HG02973 (cell line): ENCODE data around the gene RUBCN.
"Not testable (repeated sequence)": the region's sequence is repeated elsewhere in the genome, so short reads cannot be mapped to it uniquely, and the experiment has no call there.

ENCODE experiments used
- ATAC-seq: cut with Tn5 transposase; IDR thresholded peaks from one replicate; pipeline ENCODE4 v1.9.1; 2021; ENCODE audit warnings: moderate library complexity; ENCODE audit not compliant: unreplicated experiment

The RUBCN gene

DNA sequence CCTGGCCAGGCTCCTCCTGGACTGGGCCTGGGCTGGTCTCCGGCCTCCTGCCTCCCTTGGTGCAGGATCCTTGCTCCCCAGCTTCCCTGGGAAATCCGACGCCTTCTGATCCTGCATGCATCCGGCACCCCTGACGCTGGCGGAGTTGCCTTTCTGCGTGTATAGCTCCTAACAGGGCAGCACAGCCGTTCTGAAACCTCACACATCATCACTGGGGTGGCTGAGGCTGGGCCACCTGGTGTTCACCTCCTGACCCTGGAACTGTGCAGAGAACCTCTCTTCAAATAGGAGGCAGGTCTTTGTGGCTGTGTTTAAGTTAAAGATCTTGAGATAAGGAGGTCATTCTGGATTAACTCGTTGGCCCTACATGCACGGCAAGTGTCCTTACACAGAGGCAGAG is 77.6 kb downstream of the RUBCN start:
- peak; percentile 32 for ATAC-seq

DNA sequence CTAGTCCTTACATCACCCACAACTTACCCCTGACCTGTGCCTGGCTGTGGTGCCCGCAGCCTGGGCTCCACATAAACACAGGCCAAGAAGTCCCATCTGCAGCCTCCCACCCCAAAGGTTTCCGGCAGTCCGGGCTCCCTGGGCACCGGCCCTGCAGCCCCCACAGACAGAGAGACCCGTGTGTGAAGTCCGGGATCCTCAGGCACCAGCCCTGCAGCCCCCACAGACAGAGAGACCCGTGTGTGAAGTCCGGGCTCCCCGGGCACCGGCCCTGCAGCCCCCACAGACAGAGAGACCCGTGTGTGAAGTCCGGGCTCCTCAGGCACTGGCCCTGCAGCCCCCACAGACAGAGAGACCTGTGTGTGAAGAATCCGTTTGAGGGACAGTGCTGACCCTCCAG is 78.0 kb downstream of the RUBCN start:
- ATAC-seq: not testable (repeated sequence)

DNA sequence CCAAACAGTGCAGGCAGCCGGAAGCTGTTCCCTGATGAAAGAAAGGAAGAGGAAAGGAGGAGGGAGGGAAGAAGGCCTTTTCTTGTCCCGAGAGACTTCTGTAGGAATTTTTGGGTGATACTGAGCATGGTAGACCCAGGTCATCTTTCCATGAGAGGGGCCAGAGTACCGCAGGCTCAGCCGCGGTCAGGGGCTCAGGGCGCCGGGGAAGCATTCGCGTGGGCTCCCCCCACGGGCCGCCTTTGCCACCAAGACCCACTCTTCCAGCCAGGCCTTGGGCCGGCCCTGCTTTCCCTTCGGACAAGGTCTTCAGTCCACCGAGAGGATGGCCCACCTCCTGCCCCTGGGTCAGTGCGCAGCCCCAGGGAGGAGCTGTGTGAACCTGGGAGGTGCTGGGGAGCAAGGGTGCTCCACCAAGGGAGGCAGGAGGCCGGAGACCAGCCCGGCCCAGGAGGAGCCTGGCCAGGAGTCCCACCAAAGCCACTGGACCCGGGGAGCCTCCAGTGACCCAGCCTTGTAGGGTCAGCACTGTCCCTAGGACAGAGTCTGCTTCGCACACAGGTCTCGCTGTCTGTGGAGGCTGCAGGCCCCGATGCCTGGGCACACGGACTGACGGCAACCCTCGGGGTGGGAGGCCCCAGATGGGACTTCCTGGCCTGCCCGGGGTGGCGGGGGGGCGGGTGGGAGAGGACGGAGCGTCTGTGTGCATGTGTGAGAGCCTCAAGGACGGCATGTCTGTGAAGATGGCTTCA is 79.0 kb downstream of the RUBCN start:
- ATAC-seq: not testable (repeated sequence)

DNA sequence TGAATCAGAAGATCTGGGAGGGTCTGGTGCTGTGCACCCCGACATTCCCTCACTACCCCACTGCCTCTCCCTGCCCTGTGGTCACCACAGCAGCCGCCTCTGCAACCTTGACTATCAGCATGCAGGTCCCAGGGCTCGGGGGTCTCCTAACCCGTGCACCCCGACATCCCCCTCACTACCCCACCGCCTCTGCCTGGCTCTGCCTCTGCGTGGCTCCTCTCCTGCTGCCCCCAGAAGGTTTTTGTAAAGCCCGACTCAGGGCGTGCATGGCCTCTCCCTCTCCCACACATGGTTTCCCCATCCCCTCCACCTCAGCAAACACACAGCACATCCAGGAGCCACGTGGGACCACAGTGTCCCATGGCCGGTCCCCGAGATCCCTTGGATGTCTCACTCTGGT is 79.7 kb downstream of the RUBCN start:
- ATAC-seq: not testable (repeated sequence)

DNA sequence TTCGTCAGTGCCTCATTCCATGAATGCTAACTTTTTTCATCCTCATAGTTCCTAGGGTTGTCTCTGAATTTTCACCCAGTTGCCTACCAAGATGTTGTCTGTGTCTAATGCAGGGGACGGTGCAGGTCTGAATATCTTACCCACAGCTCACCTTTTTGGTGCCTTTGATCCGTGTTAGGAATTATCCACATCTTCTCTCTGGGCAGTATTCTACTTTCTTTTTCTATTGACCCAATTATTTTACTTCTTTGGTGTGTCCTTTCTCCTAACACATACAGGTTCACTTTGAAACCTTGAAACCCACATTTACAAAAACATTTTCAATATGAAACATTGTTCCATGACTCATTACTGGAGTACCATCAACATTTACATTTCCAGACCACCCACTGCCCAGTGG is 80.6 kb downstream of the RUBCN start:
- ATAC-seq: not testable (repeated sequence)

DNA sequence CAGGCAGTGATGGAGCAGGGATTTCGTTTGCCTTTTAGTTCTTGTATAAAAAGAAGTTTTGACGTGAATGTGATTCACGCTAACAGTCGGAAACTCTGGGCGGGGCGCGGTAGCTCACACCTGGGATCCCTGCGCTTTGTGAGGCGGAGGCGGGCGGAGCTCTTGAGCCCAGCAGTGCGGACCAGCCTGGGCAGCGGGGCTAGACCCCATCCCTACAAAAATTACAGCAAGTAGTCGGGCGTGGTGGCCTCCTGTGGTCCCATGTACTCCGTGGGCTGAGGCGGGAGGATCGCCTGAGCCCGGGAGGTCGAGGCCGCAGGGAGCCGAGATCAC is 81.7 kb downstream of the RUBCN start:
- not testable (repeated sequence) for ATAC-seq

DNA sequence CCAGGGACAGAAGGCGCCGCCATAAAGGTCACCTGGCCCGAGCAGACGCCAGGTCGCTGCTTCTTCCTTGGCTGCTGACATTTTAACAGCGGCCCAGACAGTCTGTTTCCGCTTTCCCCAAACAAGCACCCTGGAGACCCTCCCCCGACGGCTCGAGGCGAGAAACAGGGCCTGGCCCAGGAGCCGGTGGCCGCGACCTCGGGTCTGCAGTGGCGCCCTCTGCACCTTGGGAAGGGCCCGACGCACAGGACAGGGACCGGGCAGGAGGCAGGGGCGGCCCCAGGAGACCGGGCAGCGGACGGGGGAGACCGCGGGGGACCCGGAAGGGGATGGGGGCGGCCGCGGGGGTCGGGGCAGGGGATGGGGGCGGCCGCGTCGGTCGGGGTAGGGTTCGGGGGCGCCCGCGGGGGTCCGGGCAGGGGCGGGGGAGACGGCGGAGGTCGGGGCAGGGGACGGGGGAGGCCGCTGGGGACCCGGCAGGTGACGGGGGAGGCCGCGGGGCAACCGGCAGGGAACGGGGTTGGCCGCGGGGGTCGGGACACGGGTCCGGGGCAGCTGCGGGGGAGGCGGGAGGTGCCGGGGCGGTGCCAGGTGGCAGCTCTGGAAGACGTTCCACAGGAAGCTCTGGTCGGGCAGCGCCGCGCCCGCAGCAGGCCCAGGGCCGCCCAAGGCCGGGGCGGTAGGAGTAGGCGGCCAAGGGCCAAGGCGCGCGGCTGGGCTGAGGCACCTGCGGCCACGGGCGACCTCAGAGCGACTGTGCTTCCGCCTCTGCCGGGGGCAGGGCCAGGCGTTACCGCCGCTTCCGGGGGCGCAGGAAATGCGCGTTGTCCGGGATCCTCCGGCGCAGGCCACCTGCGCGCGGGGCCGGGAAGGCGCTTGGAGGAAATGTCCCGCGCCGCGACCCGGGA is 82.4 kb downstream of the RUBCN start:
- peak; percentile 89 for ATAC-seq

DNA sequence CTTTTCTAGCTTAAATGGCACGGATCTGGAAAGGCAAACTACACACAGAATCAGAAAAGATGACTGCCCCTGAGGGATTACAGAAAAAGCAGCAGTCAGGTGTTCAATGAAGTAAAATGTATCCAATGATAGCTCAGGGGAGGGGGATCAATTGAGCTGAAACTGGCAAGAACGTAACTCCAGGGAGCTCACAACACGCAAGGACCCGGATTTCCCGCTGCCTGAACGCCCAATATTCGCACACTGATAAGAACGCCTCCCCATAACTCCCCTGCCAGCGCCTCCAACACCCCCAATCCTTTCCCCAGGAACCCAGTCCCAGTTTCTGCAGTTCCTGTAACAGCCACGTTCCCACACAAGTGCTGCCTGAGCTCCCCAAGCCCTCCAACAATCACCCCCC is 83.8 kb downstream of the RUBCN start:
- not testable (repeated sequence) for ATAC-seq

DNA sequence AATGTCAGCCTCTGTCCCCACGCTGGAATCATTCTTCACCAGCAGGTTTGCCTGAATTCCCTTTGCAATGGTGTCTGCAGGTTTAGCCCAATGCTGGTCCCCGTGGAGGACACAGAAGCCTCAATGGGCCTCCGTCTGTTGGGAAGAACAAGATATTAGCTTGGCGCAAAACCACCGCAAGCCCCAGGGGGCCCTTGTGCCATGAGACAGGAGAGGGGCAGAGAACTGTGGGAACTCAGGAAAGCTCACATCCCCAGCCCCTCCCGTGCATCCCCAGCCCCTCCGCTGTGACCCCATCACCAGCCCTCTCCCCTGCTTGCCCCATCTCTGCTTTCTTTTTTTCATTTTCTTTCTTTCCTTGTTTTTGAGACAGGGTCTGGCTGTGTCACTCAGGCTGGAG is 89.1 kb downstream of the RUBCN start:
- not testable (repeated sequence) for ATAC-seq

DNA sequence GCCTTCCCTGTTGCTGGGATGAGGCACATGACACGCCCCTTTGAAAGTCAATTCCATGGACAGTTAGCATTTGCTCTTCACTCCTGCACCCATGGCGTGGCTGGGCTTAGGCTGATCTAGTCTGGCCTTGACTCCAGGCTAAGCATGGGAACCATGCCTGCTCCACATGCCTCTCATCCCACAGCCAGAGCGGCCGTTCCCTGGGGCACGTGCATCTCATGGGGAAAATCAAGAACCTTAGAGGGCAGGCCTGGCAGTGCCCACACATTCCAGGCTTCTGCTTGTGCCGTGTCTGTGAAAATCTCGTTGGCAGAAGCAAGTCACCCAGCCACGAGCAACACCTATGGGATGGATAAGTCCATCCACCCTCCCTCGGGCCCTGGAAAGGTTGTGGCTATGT is 89.5 kb downstream of the RUBCN start:
- ATAC-seq: not testable (repeated sequence)

DNA sequence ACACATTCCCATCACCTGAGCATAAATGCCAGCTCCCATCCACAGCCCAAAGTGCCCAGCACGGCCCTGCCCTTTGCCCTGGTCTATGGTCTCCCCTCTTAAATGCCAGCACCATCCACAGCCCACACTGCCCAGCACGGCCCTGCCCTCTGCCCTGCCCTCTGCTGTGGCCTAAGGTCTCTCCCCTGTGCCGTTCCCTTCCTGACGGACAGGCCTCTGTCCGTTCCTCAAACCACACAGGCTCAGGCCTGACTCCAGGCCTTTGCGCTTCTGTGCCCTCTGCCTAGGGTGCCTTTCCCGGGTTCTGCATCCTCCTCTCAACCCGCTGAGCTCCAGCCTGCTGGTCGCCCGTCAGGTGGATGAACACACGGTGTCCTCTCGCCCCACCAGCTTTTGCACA is 90.4 kb downstream of the RUBCN start:
- not testable (repeated sequence) for ATAC-seq

DNA sequence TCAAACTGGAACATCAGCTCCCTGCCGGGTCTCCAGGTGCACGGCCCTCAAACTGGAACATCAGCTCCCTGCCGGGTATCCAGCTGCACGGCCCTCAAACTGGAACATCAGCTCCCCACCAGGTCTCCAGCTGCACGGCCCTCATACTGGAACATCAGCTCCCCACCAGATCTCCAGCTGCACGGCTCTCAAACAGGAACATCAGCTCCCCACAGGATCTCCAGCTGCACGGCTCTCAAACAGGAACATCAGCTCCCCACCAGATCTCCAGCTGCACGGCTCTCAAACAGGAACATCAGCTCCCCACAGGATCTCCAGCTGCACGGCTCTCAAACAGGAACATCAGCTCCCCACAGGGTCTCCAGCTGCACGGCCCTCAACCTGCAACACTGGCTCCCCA is 99.1 kb downstream of the RUBCN start:
- ATAC-seq: not testable (repeated sequence)

DNA sequence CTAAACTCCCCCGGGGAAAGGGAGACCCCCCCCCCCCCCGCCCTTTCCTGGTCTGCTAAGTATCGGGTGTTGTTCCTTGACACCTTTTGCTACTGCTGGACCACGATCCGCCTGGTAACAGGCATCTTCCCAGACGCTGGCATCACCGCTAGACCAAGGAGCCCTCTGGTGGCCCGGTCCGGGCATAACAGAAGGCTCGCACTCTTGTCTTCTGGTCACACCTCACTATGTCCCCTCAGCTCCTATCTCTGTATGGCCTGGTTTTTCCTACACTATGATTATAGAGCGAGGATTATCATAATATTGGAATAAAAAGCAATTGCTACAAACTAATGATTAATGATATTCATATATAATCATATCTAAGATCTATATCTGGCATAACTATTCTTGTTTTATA is 104.7 kb downstream of the RUBCN start:
- not testable (repeated sequence) for ATAC-seq

DNA sequence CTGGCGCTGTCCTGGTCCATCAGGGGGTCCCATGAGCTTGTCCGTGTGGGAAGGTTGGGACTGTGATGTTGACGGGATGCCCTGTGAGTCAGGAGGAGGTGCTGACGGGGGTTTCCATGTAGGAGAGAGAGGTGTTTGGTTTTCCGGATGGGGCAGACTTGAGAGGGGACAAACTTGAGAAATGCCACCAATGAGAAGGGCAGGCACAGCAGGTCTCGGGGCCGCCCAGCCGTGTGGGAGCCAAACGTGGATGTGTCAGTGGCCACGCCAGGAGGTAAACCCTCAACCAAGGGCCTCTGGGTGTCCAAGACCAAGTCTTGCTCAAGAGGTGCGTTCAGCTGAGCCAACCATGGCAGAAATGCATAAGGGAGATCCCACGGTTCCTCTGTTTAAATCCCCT is 105.9 kb downstream of the RUBCN start:
- ATAC-seq: not testable (repeated sequence)

DNA sequence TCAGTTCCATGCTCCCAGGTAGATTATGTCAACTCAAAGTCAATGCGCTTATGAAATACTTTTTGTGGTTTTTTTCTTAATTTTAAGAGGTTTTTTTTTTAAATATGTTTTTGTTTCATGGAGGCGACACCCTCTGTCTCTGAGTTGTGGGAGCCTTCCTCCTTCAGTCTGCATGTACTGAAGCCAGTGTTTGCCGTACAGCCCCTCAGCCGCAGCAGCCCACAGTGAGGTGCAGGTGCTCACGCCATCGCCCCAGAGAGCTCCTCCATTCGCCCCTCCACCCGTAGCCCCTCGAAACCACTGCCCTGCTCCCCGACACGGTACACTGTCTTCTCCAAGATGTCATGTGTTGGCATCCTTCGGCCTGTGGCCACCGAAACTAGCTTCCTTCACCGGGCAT is 107.4 kb downstream of the RUBCN start:
- ATAC-seq: not testable (repeated sequence)

DNA sequence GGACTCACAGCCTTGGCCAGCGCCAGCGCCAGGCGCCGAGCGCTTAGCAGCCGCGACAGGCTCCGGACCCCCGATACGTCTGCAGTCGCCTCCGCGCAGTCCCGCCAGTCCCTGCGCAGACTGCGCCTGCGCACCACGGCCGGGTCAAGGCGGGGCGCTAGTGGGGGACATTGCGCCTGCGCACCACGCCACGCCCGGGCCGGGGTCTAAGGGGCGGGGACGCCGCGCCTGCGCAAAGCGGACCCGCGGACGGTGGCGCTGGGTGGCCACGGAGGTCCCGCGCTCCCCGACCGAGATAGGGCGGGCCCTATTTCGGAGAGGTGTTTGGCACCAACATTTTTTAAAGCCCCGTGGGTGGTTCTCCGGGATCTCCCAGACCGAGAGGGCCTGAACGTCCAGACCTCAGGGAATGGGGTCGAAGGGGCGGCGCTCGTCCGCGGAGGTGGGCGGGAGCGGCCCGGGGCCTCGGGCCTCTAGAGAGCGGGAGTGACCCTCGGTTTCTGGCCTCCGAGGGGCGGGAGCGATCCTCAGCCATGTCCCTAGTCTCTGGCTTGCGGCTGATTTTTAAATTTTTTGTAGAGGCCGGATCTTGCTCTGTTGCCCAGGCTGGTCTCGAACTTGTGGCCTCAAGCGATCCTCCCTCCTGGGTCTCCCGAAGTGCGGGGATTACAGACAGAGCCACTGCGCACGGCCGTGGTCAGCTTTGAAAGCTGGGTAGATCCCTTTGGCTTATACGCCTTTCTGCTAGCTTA is 108.8 kb downstream of the RUBCN start:
- ATAC-seq: peak; percentile 74

DNA sequence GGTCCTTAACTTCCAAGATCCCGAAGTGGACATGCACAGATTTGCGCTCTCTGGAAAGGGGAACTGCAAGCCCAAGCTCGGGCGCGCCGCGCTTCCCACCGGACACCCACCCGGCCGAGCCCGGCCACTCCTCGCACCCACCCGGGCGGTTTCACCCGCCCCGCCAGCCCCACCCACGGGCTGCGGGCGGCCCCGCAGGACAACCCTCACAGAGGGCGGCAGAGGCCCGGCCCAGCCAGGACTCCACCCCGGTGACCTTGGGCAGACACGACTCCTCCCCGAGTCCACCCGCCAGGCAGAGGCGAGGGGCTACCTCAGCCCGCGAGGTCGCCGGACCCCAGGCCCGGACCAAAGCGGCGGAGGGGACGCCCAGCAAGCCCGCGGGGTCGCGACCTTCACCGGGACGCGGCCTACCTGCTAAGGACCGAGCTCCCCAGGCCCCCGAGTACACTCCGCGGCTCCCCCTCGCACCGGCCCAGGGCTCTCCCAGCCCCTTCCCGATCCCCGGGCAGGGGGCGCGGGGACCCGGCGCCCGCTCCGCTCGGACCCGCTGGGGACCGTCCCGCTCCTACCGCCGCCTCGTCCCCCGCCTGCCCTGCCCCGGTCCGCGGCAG is 109.4 kb downstream of the RUBCN start:
- ATAC-seq: peak; percentile 45

DNA sequence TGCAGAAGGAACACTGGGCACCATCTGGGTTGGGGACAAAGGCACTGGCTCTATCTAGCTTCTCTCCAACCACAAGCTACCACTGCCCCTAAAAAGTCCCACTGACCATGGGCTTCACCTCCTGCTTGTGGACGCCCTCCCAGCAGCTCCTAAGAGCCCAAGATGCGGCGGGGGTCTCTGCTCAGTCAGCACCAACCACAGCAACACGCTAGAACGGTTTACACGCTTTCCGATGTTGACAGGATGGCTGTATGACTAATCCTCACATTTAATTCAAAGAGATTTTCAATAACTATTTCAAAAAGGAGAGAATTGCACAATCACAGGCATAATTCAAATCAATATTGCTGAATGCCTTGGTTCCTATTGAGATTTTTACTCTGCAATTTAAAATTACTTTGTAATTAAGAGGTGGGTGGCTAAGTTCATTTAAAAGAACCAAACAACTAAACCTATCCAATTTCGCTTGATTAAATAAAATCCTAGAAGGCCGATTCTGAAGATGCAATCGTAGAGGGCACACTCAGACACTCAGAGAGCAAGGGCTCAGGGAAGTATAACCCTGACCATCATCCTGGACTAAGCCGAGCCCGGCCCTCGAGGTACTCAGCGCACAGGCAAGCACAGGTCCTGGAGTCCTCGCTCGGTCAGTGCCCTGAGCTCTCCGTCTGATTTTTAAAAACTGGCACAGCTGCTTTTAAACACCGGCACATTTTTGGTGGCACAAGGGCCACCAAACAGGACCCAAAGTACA is 110.1 kb downstream of the RUBCN start:
- peak; percentile 26 for ATAC-seq

DNA sequence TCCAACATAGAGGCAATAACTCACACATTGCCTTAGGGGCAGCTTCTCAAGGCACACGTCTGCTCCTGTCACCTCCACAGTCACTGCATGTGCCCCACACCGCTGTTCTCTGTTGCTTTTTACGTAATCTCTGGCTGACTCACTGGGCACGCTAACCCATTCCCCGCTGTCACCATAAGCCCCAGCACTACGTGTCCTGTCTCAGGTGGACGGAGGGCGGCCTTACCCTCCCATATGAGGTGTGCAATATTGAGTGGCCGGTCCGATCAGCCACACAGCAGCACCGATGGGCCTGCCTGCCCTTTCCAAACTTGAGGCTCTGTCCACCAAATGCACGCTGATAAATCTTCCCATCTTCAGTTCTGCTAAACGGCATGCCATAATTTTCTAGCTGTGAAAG is 115.2 kb downstream of the RUBCN start:
- not testable (repeated sequence) for ATAC-seq
